Keratinocyte (primary cell): ENCODE results near the gene FAM13A. TPM values are rescaled to one million over a fixed set of nuclear protein-coding genes. Genes with fewer than 3 reads are reported as not detected.

Source experiments
- DNase-seq: peaks from one replicate; pipeline ENCODE4 v3.0.0-alpha.2; 2011; ENCODE audit warnings: low read depth, missing footprints, low spot score
- FAIRE-seq: peaks from 2 replicates; lab custom pipeline; 2011; peaks lifted over from hg19 to GRCh38; lab: Jason Lieb, UNC
- H2AFZ ChIP-seq: 2 replicates; pipeline ENCODE4 v1.6.0; 2012; ENCODE audit warnings: low read length, control low read depth, inconsistent platforms; ENCODE audit not compliant: control insufficient read depth
- H3K27ac ChIP-seq: 2 replicates; pipeline ENCODE4 v1.5.1; 2011; ENCODE audit warnings: low read length; ENCODE audit not compliant: control insufficient read depth, insufficient read depth
- H3K27me3 ChIP-seq: 3 replicates; pipeline ENCODE4 v1.6.0; 2011; ENCODE audit warnings: low read length; ENCODE audit not compliant: control insufficient read depth, insufficient read depth; ENCODE audit errors: extremely low read depth
- H3K36me3 ChIP-seq, 2 experiments: 2 replicates in 1 of 2; 3 replicates in 1 of 2; pipeline ENCODE4 v1.5.1; 2011; ENCODE audit warnings: low read length in 2 of 2, mild to moderate bottlenecking in 1 of 2; ENCODE audit not compliant: control insufficient read depth in 2 of 2, insufficient read depth in 2 of 2; ENCODE audit errors: extremely low read depth in 1 of 2
- H3K4me1 ChIP-seq: 3 replicates; pipeline ENCODE4 v1.5.1; 2011; ENCODE audit warnings: low read length; ENCODE audit not compliant: control insufficient read depth, insufficient read depth; ENCODE audit errors: extremely low read depth
- H3K4me2 ChIP-seq: 3 replicates; pipeline ENCODE4 v1.6.0; 2011; ENCODE audit warnings: low read depth, low read length; ENCODE audit not compliant: control insufficient read depth, insufficient read depth; ENCODE audit errors: extremely low read depth
- H3K4me3 ChIP-seq, 3 experiments: fragments of 200-600 bp in 1 of 3; sonication (generic) in 1 of 3; 2 replicates in 2 of 3; 3 replicates in 1 of 3; pipeline ENCODE4 v1.5.1; 2011 to 2016; ENCODE audit warnings: low read length in 3 of 3, mild to moderate bottlenecking in 3 of 3, control low read depth in 2 of 3, inconsistent platforms in 1 of 3, low read depth in 1 of 3, mixed read lengths in 1 of 3, mixed run types in 1 of 3, moderate library complexity in 1 of 3; ENCODE audit not compliant: control insufficient read depth in 2 of 3, insufficient read depth in 2 of 3; ENCODE audit errors: extremely low read depth in 1 of 3
- H3K79me2 ChIP-seq: 2 replicates; pipeline ENCODE4 v1.6.0; 2012; ENCODE audit warnings: low read length; ENCODE audit not compliant: control insufficient read depth, insufficient read depth
- H3K9ac ChIP-seq: 3 replicates; pipeline ENCODE4 v1.6.0; 2011; ENCODE audit warnings: low read length; ENCODE audit not compliant: control insufficient read depth, insufficient read depth; ENCODE audit errors: extremely low read depth
- H3K9me1 ChIP-seq: 3 replicates; pipeline ENCODE4 v1.6.0; 2011; ENCODE audit warnings: low read length; ENCODE audit not compliant: control insufficient read depth, insufficient read depth; ENCODE audit errors: extremely low read depth
- H3K9me3 ChIP-seq: 2 replicates; pipeline ENCODE4 v1.5.1; 2012; ENCODE audit warnings: low read depth, low read length; ENCODE audit not compliant: control insufficient read depth
- H4K20me1 ChIP-seq: 3 replicates; pipeline ENCODE4 v1.6.0; 2011; ENCODE audit warnings: low read length; ENCODE audit not compliant: control insufficient read depth, insufficient read depth; ENCODE audit errors: extremely low read depth
- EZH2 ChIP-seq: IDR thresholded peaks from one replicate; pipeline ENCODE4 v1.6.1; 2012; ENCODE audit warnings: inconsistent platforms, mild to moderate bottlenecking, low read length, moderate library complexity
- dilution Hi-C: fragments of 300-500 bp; cut with MboI; formaldehyde crosslinking; loops from one replicate; pipeline ENCODE4 v1.7.0; 2020; ENCODE audit warnings: low sequenced_read_pairs; ENCODE audit not compliant: extremely low pct_ligation_motif_present
- polyA plus RNA-seq, 5 experiments: library from polyadenylated mRNA; depleted of rRNA in 3 of 5; stranded (reverse) in 3 of 5; stranded (forward) in 1 of 5; unstranded in 1 of 5; fragments of >200 nt; gene quantifications; 1 replicate in 1 of 5; 2 replicates in 3 of 5; 3 replicates in 1 of 5; pipeline versions ENCODE4 v1.2.1 to v1.2.3, GENCODE V29; 2011 to 2012; ENCODE audit warnings: missing spikeins in 2 of 5, low read depth in 1 of 5, low replicate concordance in 1 of 5
- TF ChIP-seq, protein P1 (sequence below), 3 experiments: IDR thresholded peaks in 1 of 3; conservative IDR thresholded peaks in 1 of 3; optimal IDR thresholded peaks in 1 of 3; 2 replicates in 2 of 3; 3 replicates in 1 of 3; pipeline versions ENCODE3 to v1.5.1; 2011; ENCODE audit warnings: low read length in 3 of 3, mild to moderate bottlenecking in 3 of 3, moderate library complexity in 2 of 3, control low read depth in 1 of 3, inconsistent platforms in 1 of 3; ENCODE audit not compliant: insufficient read depth in 2 of 3; ENCODE audit errors: extremely low read depth in 1 of 3

FAM13A gene
- polyA plus RNA-seq, 1 donor (not counting 4 experiments of a cell fraction or from before 2014, with no cell fraction given): 6.0 TPM

DNA sequence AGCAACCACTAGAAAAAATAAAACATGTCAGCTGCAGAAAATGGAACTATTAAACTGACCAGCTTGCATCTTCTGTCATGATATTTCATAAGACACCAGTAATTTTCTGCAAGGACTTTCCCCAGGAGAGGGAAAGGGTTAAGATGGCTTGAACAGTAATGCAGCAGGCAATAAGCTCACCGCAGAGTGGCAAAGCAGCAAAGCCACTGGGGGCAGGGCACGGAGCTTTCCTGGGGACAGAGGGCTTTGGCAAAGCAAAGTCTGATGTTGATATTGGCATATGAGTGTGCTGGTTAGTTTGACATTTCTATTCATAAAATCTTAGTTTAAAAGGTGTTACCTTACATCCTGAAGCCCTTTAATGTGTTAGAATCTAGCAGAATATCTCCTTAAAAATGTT is 304.2 kb downstream of the FAM13A start:
- TF ChIP-seq, protein P1, sequence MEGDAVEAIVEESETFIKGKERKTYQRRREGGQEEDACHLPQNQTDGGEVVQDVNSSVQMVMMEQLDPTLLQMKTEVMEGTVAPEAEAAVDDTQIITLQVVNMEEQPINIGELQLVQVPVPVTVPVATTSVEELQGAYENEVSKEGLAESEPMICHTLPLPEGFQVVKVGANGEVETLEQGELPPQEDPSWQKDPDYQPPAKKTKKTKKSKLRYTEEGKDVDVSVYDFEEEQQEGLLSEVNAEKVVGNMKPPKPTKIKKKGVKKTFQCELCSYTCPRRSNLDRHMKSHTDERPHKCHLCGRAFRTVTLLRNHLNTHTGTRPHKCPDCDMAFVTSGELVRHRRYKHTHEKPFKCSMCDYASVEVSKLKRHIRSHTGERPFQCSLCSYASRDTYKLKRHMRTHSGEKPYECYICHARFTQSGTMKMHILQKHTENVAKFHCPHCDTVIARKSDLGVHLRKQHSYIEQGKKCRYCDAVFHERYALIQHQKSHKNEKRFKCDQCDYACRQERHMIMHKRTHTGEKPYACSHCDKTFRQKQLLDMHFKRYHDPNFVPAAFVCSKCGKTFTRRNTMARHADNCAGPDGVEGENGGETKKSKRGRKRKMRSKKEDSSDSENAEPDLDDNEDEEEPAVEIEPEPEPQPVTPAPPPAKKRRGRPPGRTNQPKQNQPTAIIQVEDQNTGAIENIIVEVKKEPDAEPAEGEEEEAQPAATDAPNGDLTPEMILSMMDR (optimal IDR thresholded peaks at IDR 0.05 in 1 of 3, IDR thresholded peaks at IDR 0.05 in 1 of 3, conservative IDR thresholded peaks at IDR 0.05 in 1 of 3; ENCODE audit: extremely low read depth in 1 of 3, insufficient read depth in 2 of 3, low read length in 3 of 3): no peak
- TF ChIP-seq EZH2: no peak
- DNase-seq: no peak
- Histone ChIP-seq H3K36me3 (no peaks in the 10 kb centered on the region), H3K9me3 (no peaks in the 10 kb centered on the region), H3K27ac (no peak overlapping the region), H3K4me3 (no peak overlapping the region), H3K9ac (no peak overlapping the region), H2AFZ (no peak overlapping the region), H3K4me1 (no peaks in the 10 kb centered on the region), H3K4me2 (no peak overlapping the region), H3K27me3 (no peaks in the 10 kb centered on the region), H3K9me1 (no peaks in the 10 kb centered on the region), H3K79me2 (no peaks in the 10 kb centered on the region), H4K20me1 (no peaks in the 10 kb centered on the region)
- dilution Hi-C loops: no loop called here
- no peak for FAIRE-seq

DNA sequence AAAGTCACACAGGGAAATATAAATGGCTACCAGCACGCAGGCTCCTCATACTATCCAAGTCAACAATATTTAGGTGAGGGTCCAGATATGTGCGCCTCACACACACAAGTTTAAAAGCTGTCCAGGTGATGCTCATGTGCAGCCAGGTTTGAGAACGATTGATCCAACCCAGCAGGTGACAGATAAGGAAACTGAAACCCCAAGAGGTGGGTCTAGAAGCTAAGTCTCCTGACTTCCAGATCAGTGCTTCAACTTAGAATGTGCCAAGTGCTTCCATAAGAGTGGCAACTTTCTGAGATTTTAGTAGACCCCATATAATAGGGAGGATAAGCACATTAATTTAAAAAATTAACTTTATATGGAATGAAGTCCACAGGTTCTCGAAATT is 304.9 kb downstream of the FAM13A start:
- no peak overlapping the region for H3K4me2 ChIP-seq
- no peak for DNase-seq
- dilution Hi-C loops: no loop called here
- H3K9ac ChIP-seq: no peak overlapping the region
- no peak overlapping the region for H2AFZ ChIP-seq
- no peaks in the 10 kb centered on the region for H3K27me3 ChIP-seq
- no peak overlapping the region for H3K4me3 ChIP-seq
- H3K9me1 ChIP-seq: no peaks in the 10 kb centered on the region
- no peaks in the 10 kb centered on the region for H3K79me2 ChIP-seq
- no peak overlapping the region for H3K27ac ChIP-seq
- H3K36me3 ChIP-seq: peaks cover 0 to 3% of the 10 kb centered on the region in 2 experiments
- H4K20me1 ChIP-seq: no peaks in the 10 kb centered on the region
- no peaks in the 10 kb centered on the region for H3K9me3 ChIP-seq
- TF ChIP-seq, protein P1 (optimal IDR thresholded peaks at IDR 0.05 in 1 of 3, IDR thresholded peaks at IDR 0.05 in 1 of 3, conservative IDR thresholded peaks at IDR 0.05 in 1 of 3; ENCODE audit: extremely low read depth in 1 of 3, insufficient read depth in 2 of 3, low read length in 3 of 3): no peak
- no peak for TF ChIP-seq EZH2
- no peaks in the 10 kb centered on the region for H3K4me1 ChIP-seq
- no peak for FAIRE-seq
